H1 (cell line): ENCODE results near the gene GAD2. TPM values are rescaled to one million over a fixed set of nuclear protein-coding genes. Genes with fewer than 3 reads are reported as not detected.

ENCODE experiments used
- ASH2L ChIP-seq: fragments of 200-600, 300-600 bp; sonication (generic); IDR thresholded peaks from one replicate; pipeline ENCODE4 v1.7.1; 2017; ENCODE audit warnings: low read length
- CHD7 ChIP-seq: fragments of 300-600 bp; sonication (generic); IDR thresholded peaks from 2 replicates; pipeline ENCODE4 v1.7.1; 2012; ENCODE audit warnings: low read length, moderate library complexity, mild to moderate bottlenecking, inconsistent platforms; ENCODE audit not compliant: insufficient replicate concordance
- CREB1 ChIP-seq: IDR thresholded peaks from 2 replicates; pipeline ENCODE4 v1.6.1; 2012; ENCODE audit warnings: inconsistent platforms
- JUN ChIP-seq: IDR thresholded peaks from 2 replicates; pipeline ENCODE4 v1.6.1; 2011; ENCODE audit warnings: low read depth, mild to moderate bottlenecking, improper control_type of control experiment, low read length
- JUND ChIP-seq: IDR thresholded peaks from 2 replicates; pipeline ENCODE4 v1.6.1; 2011; ENCODE audit warnings: mild to moderate bottlenecking, improper control_type of control experiment, low read length
- NRF1 ChIP-seq: IDR thresholded peaks from 2 replicates; pipeline ENCODE4 v1.6.1; 2011; ENCODE audit warnings: mild to moderate bottlenecking, low read depth, low read length, improper control_type of control experiment
- RFX5 ChIP-seq: IDR thresholded peaks from 2 replicates; pipeline ENCODE4 v1.6.1; 2011; ENCODE audit warnings: low read depth, low read length, improper control_type of control experiment, borderline replicate concordance
- SIN3A ChIP-seq, 2 experiments: IDR thresholded peaks in 1 of 2; conservative IDR thresholded peaks in 1 of 2; 2 replicates each; pipeline ENCODE4 v1.6.1; 2011 to 2012; ENCODE audit warnings: low read length in 2 of 2, improper control_type of control experiment in 1 of 2, low read depth in 1 of 2, mild to moderate bottlenecking in 1 of 2
- TBP ChIP-seq: IDR thresholded peaks from 2 replicates; pipeline ENCODE4 v1.6.1; 2011; ENCODE audit warnings: low read depth, low read length, improper control_type of control experiment
- USF2 ChIP-seq: IDR thresholded peaks from 2 replicates; pipeline ENCODE4 v1.6.1; 2011; ENCODE audit warnings: low read length, improper control_type of control experiment
- polyA plus RNA-seq, 7 experiments: library from polyadenylated mRNA; depleted of rRNA in 3 of 7; stranded (reverse) in 5 of 7; unstranded in 2 of 7; fragments of >200 nt in 5 of 7; fragments of 200-250 nt in 2 of 7; gene quantifications; 1 replicate in 5 of 7; 2 replicates in 1 of 7; 4 replicates in 1 of 7; pipeline versions ENCODE4 v1.2.1 to v1.2.3, GENCODE V29; 2011 to 2013; ENCODE audit warnings: missing spikeins in 2 of 7, mixed read lengths in 2 of 7
- total RNA-seq: library from RNA; stranded (reverse); fragmentation: NEBNext Ultra II Directional; extraction: Animal tissue kit (Norgen Biotek cat#: 25700); gene quantifications from 2 replicates; pipeline ENCODE4 v1.2.1, GENCODE V29; 2021

GAD2 gene
- total and polyA plus RNA-seq, 2 of the 8 experiments (the other 6 are each of a cell fraction or from before 2014, with no cell fraction given) = 0.30 to 0.47 TPM

- no peak for TF ChIP-seq CHD7
- TF ChIP-seq CREB1 = no peak
- TF ChIP-seq TBP = peak; percentile 21; the same call in 1 of the 2 replicates
- no peak for TF ChIP-seq RFX5
- no peak for TF ChIP-seq USF2
- no peak for TF ChIP-seq JUN
- 0 out of 4 replicates have a peak, but pooled peaks of 1 of the 2 experiments have one; percentile 32 for TF ChIP-seq SIN3A (conservative IDR thresholded peaks at IDR 0.05 in 1 of 2, IDR thresholded peaks at IDR 0.05 in 1 of 2; ENCODE audit: low read depth in 1 of 2, low read length in 2 of 2)
- no peak; the same call in 1 of the 2 replicates for TF ChIP-seq NRF1
- no peak for TF ChIP-seq JUND
- peak; percentile 45 for TF ChIP-seq ASH2L
Observed at GRCh38 chr10:26211781-26212444, 4.7 kb upstream of the GAD2 start (continued).
